B cell (primary cell): ENCODE results near the gene FCER2. TPM values are rescaled to one million over a fixed set of nuclear protein-coding genes. Genes with fewer than 3 reads are reported as not detected.

Experiments used
- ATAC-seq: fragments of 200-7000 bp; cut with Tn5 transposase; one replicate; pipeline ENCODE4 v1.10.0; 2021; ENCODE audit warnings: low read depth, mild to moderate bottlenecking, moderate number of reproducible peaks, moderate library complexity
- CTCF ChIA-PET: fragments of 350-600 bp; sonication (Branson Sonifier 250); formaldehyde crosslinking; loops from one replicate; lab custom pipeline; 2021; ENCODE audit warnings: antibody characterized with exemption, inconsistent platforms; lab: Charles Lee
- POLR2A ChIA-PET: fragments of 350-600 bp; sonication (Branson Sonifier 250); formaldehyde crosslinking; loops from one replicate; lab custom pipeline; 2021; ENCODE audit warnings: antibody characterized with exemption; lab: Charles Lee
- DNase-seq: peaks from one replicate; pipeline ENCODE4 v3.0.0; 2013
- H2AFZ ChIP-seq: 2 replicates; pipeline ENCODE4 v1.6.1; 2012; ENCODE audit warnings: mild to moderate bottlenecking, low read depth, low read length; ENCODE audit not compliant: insufficient read depth, poor library complexity, severe bottlenecking
- H3K27ac ChIP-seq, 2 donors: 1 replicate in 1 of 2; 2 replicates in 1 of 2; pipeline ENCODE4 v1.5.1; 2012 to 2013; ENCODE audit warnings: low read length in 2 of 2, mild to moderate bottlenecking in 2 of 2, moderate library complexity in 1 of 2
- H3K27me3 ChIP-seq, 4 experiments: fragments of 200-600 bp in 1 of 4; sonication (generic) in 1 of 4; replicated peaks in 1 of 4; 1 replicate in 2 of 4; 2 replicates in 2 of 4; pipeline versions ENCODE4 v1.6.1 to v1.7.0; 2013 to 2016; ENCODE audit warnings: low read length in 3 of 4, mild to moderate bottlenecking in 2 of 4, mixed read lengths in 1 of 4, moderate library complexity in 1 of 4; ENCODE audit not compliant: insufficient read depth in 4 of 4, control insufficient read depth in 3 of 4; ENCODE audit errors: control extremely low read depth in 1 of 4
- H3K36me3 ChIP-seq, 2 experiments: replicated peaks in 1 of 2; 1 replicate in 1 of 2; 2 replicates in 1 of 2; pipeline versions ENCODE4 v1.6.1 to v1.7.1; 2013; ENCODE audit warnings: low read length in 1 of 2; ENCODE audit not compliant: insufficient read depth in 2 of 2, control insufficient read depth in 1 of 2; ENCODE audit errors: control extremely low read depth in 1 of 2, extremely low read depth in 1 of 2
- H3K4me1 ChIP-seq, 2 donors: fragments of 200-600 bp in 1 of 2; sonication (generic) in 1 of 2; 1 replicate in 1 of 2; 2 replicates in 1 of 2; pipeline versions ENCODE4 v1.5.1 to v1.6.1; 2013 to 2017; ENCODE audit warnings: low read length in 2 of 2; ENCODE audit not compliant: control insufficient read depth in 2 of 2, insufficient read depth in 2 of 2
- H3K4me2 ChIP-seq: replicated peaks from 2 replicates; pipeline ENCODE3; 2012; ENCODE audit warnings: mild to moderate bottlenecking, low read depth, low read length; ENCODE audit not compliant: poor library complexity, severe bottlenecking
- H3K4me3 ChIP-seq, 5 experiments: fragments of 200-600 bp in 1 of 5; sonication (generic) in 1 of 5; 1 replicate in 3 of 5; 2 replicates in 2 of 5; pipeline versions ENCODE4 v1.5.1 to v1.7.0; 2011 to 2016; ENCODE audit warnings: low read length in 4 of 5, mild to moderate bottlenecking in 4 of 5, low read depth in 2 of 5, control low read depth in 1 of 5, moderate library complexity in 1 of 5; ENCODE audit not compliant: insufficient read depth in 1 of 5; ENCODE audit errors: control extremely low read depth in 1 of 5, extremely low read depth in 1 of 5
- H3K79me2 ChIP-seq: fragments of 200-600 bp; sonication (generic); one replicate; pipeline ENCODE4 v1.6.0; 2016; ENCODE audit warnings: low read length; ENCODE audit not compliant: control insufficient read depth, insufficient read depth
- H3K9ac ChIP-seq: fragments of 200-600 bp; sonication (generic); 2 replicates; pipeline ENCODE4 v1.6.1; 2017; ENCODE audit warnings: mild to moderate bottlenecking, low read length, moderate library complexity
- H3K9me3 ChIP-seq, 3 donors: one replicate each; pipeline versions ENCODE4 v1.6.1 to v1.7.1; 2013; ENCODE audit warnings: low read length in 2 of 3; ENCODE audit not compliant: control insufficient read depth in 2 of 3, insufficient read depth in 1 of 3; ENCODE audit errors: control extremely low read depth in 1 of 3
- H4K20me1 ChIP-seq: 2 replicates; pipeline ENCODE4 v1.6.0; 2012; ENCODE audit warnings: mild to moderate bottlenecking, low read length; ENCODE audit not compliant: insufficient read depth, control insufficient read depth, poor library complexity, severe bottlenecking
- H3K27ac Mint-ChIP-seq: one replicate; pipeline ENCODE4 v1.8.0; 2021; ENCODE audit warnings: mixed read lengths
- H3K27me3 Mint-ChIP-seq: one replicate; pipeline ENCODE4 v1.8.0; 2021; ENCODE audit warnings: mixed read lengths
- H3K4me1 Mint-ChIP-seq: one replicate; pipeline ENCODE4 v1.8.0; 2021; ENCODE audit warnings: mixed read lengths
- H3K4me3 Mint-ChIP-seq: one replicate; pipeline ENCODE4 v1.8.0; 2021; ENCODE audit warnings: mixed read lengths
- H3K9me3 Mint-ChIP-seq: one replicate; pipeline ENCODE4 v1.8.0; 2022; ENCODE audit warnings: mixed read lengths; ENCODE audit not compliant: insufficient read depth
- CTCF ChIP-seq: fragments of 200-600 bp; IDR thresholded peaks from one replicate; pipeline ENCODE4 v1.8.0; 2022; ENCODE audit warnings: antibody characterized with exemption, mild to moderate bottlenecking
- EZH2 ChIP-seq: IDR thresholded peaks from 2 replicates; pipeline ENCODE4 v1.6.1; 2012; ENCODE audit warnings: borderline replicate concordance, low read depth, mild to moderate bottlenecking, moderate library complexity, low read length; ENCODE audit not compliant: insufficient read depth, poor library complexity, severe bottlenecking
- WGBS: methylation state at CpG from one replicate; pipeline ENCODE4 v1.1.5; 2013; ENCODE audit warnings: missing lambda C conversion rate; ENCODE audit not compliant: insufficient coverage; 5-methylcytosine and 5-hydroxymethylcytosine counted together
- intact Hi-C: fragments of 100-400 bp; cut with micrococcal nuclease; formaldehyde crosslinking; loops from one replicate; pipeline ENCODE4 v1.10.0; 2022
- polyA plus RNA-seq: library from polyadenylated mRNA; depleted of rRNA; stranded (reverse); fragments of >200 nt; gene quantifications from 2 replicates; pipeline ENCODE4 v1.2.3, GENCODE V29; 2012
- total RNA-seq, 2 donors: library from RNA; stranded (reverse); fragments of 120-200 nt in 1 of 2; gene quantifications; 1 replicate in 1 of 2; 2 replicates in 1 of 2; pipeline versions ENCODE4 v1.2.3 to v1.2.4, GENCODE V29; 2013 to 2022

FCER2 gene
- total and polyA plus RNA-seq, 2 donors (not counting 1 experiment from before 2014, with no cell fraction given) = 17.1 to 419 TPM

- ATAC-seq = no peak
- Histone ChIP-seq H3K9me3 (peaks cover 0 to 17% (median 0%) of the 10 kb centered on the region in 3 donors), H3K36me3 (peaks cover 0 to 5% of the 10 kb centered on the region in 2 experiments), H3K79me2 (peaks cover 29% of the 10 kb centered on the region), H3K9ac (no peak overlapping the region), H3K27ac (no peak overlapping the region), H4K20me1 (peaks cover 16% of the 10 kb centered on the region), H3K4me1 (peaks cover 39 to 49% of the 10 kb centered on the region in 2 donors), H3K4me3 (peak overlapping the region in 1 of 5 experiments; percentile 51), H3K4me2 (no peak overlapping the region), H3K27me3 (peaks cover 0 to 32% (median 3%) of the 10 kb centered on the region in 4 experiments), H2AFZ (no peak overlapping the region)
- intact Hi-C loops = loop anchor here (5.0 kb wide), 1 partner anchor 580 kb away; no protein-coding TSS in a partner anchor
- peak overlapping the region; percentile 61 for H3K27ac Mint-ChIP-seq
- no peak for TF ChIP-seq EZH2
- H3K27me3 Mint-ChIP-seq = peaks cover 27% of the 10 kb centered on the region
- no peak overlapping the region for H3K4me3 Mint-ChIP-seq
- 32% methylated on average over 10 of the region's 12 CpGs for whole genome bisulfite sequencing
- POLR2A ChIA-PET = no interaction called here
- DNase-seq = peak; percentile 39
- CTCF ChIA-PET = interaction anchor here (0.7 to 3.9 kb wide), 10 partner anchors 21 to 324 kb away, joined by 3 to 44 read pairs (median 4); no protein-coding TSS in a partner anchor
- peaks cover 55% of the 10 kb centered on the region for H3K4me1 Mint-ChIP-seq
- H3K9me3 Mint-ChIP-seq = no peaks in the 10 kb centered on the region
These were observed 24.1 kb downstream of the FCER2 start for GRCh38 chr19:7677669-7678311.

- no peak for ATAC-seq
- DNase-seq = peak; percentile 18
- H3K4me1 Mint-ChIP-seq = peaks cover 47% of the 10 kb centered on the region
- ChIA-PET CTCF (interaction anchor here (0.9 to 3.9 kb wide), 8 partner anchors 23 to 575 kb away, joined by 3 to 44 read pairs (median 4); no protein-coding TSS in a partner anchor), POLR2A (interaction anchor here (1.2 kb wide), 1 partner anchor 150 kb away, joined by 3 read pairs; no protein-coding TSS in a partner anchor)
- Histone ChIP-seq H2AFZ (no peak within 1 kb of the TSS), H3K27ac (no peak within 1 kb of the TSS), H3K79me2 (peaks cover 20% of the 10 kb centered on the region), H3K4me1 (peaks cover 35 to 42% of the 10 kb centered on the region in 2 donors), H3K36me3 (no peaks in the 10 kb centered on the region), H3K4me3 (peak within 1 kb of the TSS in 2 of 5 experiments; percentile 3 to 20), H3K4me2 (peak within 1 kb of the TSS; percentile 75), H3K9ac (peak within 1 kb of the TSS; percentile 43), H4K20me1 (peaks cover 6% of the 10 kb centered on the region), H3K27me3 (peaks cover 0 to 40% (median 5%) of the 10 kb centered on the region in 4 experiments), H3K9me3 (peaks cover 0 to 12% (median 0%) of the 10 kb centered on the region in 3 donors)
- WGBS = 5% methylated on average over 3 of the region's 10 CpGs
- intact Hi-C loops = loop anchor here (5.0 kb wide), 1 partner anchor 580 kb away; no protein-coding TSS in a partner anchor
- peak within 1 kb of the TSS; percentile 61 for H3K27ac Mint-ChIP-seq
- H3K9me3 Mint-ChIP-seq = no peaks in the 10 kb centered on the region
- H3K27me3 Mint-ChIP-seq = peaks cover 30% of the 10 kb centered on the region
- TF ChIP-seq EZH2 (no peak), CTCF (no peak)
- H3K4me3 Mint-ChIP-seq = peak within 1 kb of the TSS; percentile 16
These were observed 25.1 kb downstream of the FCER2 start, which contains the start of gene MCEMP1 for GRCh38 chr19:7676854-7677253. MCEMP1 (plus strand) TSS chr19:7677090; CDS start chr19:7677121, 31 bp downstream.
